Measurements from ENCODE around the gene PYGO2.

DNA sequence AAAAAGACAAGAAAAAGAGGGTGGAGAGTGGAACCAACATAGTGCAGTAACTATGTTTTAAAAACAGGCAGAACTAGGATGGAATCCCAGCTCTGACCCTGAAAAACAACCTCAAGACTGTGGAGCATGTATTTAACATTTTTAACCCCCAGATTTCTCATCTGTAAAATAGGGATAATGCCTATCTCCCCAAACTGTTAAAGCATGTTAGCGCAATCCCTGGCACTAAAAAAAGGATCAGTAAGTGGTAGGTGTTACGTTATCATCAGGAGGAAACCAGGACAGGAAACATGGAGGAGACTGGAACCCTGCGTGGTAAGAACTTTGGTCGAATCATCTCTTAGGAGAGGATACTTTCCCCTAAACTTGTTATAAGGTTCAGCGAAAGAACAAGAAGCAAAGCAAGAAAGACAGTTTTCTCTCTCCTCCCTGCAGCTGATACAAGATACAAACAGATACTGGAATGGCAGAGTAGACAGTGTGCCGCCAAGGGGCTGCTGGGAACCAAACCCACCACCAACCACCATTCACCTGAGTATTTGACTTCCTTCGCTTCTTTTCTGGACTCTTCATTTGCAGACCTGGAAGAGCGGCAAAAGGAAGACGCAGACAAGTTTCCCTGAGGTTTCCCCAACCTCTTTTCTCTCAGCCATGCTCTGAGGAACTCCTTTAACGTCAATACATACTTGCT is 991 bp downstream of the PYGO2 start:
- no peak for TF ChIP-seq CTCF (conservative IDR thresholded peaks at IDR 0.05)
- no peak for TF ChIP-seq ZFX (IDR thresholded peaks at IDR 0.05)
